Stimulated activated naive CD4-positive, alpha-beta T cell treated with Interleukin-2 at 50 U/mL for 16 hours (primary cell): ENCODE results near the gene SRPK2.

Experiments used
- DNase-seq: peaks from one replicate; lab custom pipeline; 2025; lab: John Stamatoyannopoulos, UW

The SRPK2 gene

DNA sequence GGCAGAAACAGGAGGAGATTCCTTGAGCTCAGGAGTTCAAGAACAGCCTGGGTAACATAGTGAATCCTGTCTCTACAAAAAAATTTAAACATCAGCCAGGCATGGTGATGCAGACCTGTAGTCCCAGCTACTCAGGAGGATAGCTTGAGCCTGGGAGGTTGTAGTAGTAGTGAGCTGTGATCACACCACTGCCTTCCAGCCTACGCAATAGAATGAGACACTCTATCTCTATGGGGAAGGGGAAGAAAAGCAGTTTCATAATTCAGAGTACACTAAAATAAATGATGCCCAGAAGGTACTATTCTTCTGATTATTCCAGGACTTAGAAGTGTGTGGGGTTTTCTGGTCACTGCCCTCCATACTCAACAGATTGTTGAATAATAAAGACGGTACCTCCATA, 197.4 kb downstream of the SRPK2 start:
- no peak for DNase-seq

DNA sequence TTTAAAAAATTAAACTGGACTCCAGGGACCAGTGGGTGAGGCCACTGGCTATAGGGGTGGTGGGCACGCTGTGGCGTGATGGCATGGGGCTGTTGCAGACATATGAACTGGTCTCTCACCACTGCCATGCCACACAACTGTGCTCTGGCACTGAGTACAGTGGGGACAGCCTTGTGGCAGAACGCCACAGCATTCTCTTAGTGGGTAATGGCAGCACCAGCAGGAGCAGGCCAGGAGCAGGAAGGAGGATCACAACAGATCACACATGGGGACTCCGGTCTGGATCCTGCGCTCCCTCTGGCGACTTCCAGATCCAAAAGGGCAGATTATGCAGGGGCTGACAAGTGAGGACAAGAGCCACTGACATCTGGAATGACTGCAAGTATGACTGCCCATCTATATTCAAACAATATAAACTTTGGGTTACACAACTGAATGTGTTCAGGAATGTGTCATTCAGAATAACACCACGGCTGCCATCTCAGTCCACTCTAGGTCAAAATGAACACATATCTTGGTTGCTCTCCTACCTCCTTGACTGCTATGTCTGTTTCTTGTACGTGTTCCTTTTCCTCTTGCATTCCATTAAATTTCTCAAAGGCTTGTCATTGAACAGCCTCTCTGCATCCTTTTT, 198.7 kb downstream of the SRPK2 start:
- DNase-seq: no peak

DNA sequence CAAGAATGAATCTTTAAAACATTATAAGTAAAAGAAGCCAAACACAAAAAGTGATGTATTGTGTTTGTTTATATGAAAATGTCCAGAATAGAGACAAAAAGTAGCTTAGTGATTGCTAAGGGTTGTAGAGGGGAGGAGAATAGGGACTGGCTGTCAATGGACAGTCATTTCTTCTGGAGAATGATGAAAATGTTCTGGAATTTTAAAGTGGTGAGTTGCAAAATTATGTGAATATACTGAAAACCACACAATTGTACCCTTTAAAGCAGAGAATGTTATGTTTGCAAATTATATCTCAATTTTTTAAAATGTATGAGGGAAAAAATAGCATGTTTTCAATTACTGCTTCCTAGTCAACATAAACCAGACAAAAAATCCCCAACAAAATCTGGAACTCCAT, 200.5 kb downstream of the SRPK2 start:
- no peak for DNase-seq

DNA sequence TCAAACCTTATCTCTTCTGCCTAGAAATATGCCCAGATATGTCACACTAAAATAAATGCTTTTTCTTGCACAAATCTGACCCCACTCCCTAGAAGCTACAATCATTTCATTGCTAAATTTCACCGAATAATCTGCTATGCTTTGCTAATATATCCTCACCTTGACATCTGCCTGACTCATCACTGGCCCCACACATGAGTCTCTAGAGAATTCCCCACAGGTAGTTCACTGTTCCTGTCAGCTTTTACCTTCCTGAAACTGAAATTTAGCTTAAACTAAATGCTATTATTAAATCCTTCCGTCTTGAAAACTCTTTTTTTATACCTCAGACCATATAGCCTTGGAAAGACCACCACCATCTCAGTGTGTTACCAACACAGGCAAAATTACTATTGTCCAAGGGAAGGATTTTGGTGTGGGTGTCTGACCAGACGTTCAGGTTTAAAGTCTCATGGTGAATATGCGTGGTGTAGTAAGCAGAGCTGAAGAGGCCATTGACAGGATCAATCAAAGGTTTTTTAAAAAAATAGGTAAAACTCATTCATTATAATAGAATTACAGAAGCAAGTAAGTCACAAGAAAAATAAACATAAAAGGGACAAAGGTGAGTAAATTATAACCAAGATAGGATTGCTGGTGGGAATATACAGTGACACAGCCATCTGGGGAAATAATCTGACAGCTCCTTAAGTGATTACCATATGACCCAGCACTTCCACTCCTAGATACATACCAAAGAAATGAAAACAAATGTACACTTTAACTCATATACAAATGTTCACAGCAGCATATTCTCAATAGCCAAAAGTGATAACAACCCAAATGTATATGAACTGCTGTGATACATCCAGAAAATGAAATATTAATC, 201.2 kb downstream of the SRPK2 start:
- DNase-seq: no peak

DNA sequence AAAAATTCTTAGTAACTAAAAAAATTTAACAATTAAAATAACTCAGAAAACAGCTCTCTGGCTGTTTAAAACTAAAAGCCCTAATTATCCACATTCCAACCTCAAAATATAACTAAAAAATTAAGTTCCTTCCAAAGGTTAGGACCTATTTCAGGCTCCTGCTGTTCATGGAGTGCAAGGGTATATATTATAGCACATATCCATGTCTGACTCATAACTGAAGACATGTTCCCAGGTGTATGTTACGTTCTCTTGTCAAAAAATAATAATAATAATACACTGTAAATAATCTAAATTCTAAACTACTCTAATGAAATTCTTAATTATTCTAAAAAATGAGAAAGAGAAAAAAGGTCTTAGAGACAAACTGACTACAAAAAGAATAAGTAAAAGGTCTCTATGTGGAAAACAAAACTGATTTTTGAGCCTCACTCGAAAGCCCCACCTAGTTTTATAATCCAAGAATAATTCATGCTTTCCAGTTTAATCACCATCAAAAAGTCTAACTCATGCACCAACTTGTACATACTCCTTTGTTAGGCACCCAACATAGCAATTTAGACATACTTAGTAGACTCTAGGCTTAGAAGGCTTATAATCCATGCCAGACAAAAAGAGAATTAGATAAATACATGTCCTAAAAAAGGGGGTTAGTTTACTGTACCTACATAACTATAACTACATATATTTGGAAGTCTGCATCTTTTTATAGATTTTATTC, 203.3 kb downstream of the SRPK2 start:
- no peak for DNase-seq

DNA sequence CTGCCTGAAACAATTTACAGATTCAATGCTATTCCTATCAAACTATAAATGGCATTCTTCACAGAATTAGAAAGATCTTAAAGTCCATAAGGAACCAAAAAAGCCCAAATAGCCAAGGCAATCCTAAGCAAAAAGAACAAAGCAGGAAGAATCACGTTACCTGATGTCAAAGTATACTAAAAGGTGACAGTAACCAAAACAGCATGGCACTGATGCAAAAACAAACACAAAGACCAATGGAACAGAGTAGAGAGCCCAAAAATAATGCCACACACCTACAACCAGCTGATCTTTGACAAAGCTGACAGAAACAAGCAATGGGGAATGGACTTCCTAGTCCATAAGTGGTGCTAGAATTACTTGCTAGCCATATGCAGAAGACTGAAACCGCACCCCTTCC, 208.7 kb downstream of the SRPK2 start:
- DNase-seq: no peak

DNA sequence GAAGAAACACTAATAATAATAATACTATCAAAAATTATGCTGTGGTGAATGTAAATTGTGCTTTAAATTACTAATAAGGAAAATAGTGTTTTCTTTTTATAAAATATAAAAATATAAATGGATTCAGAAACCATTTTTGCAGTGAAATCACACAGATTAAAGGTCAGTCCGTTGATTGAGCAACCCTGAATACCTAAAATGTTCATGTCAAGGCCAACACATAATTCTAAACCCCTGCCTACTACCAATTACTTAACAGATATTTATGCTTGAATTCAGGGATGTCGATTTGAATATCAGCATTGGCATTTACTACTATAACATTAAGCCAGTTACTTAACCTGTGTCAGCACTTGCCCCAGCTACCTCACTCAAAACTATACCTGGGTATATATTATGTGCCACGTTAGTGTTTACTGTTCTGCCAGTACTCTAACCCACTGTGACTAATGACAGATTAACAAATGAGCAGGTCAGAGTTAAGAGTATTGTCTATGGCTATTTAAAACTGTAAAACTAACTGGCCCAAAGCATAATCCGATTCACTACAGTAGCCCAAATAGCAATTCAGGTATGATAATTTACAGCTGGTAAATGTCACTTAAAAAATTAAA, 209.7 kb downstream of the SRPK2 start:
- no peak for DNase-seq

DNA sequence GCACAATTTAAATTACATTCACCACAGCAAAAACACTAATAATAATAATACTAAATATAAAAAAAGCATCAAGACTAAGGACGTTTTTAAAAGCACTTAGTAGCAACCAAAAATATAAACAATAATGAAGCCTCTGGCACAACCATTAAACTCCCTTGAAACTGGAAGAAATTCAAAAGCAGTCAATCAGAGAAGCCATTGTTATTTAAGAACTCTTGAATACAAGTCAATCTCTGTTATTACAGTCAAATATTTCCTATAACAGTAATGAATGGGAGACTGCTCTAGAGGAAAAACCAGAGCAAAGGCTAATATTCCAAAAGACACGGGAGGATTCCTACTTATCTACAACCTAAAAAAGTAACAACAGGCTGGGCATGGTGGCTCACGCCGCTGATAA, 210.5 kb downstream of the SRPK2 start:
- no peak for DNase-seq

DNA sequence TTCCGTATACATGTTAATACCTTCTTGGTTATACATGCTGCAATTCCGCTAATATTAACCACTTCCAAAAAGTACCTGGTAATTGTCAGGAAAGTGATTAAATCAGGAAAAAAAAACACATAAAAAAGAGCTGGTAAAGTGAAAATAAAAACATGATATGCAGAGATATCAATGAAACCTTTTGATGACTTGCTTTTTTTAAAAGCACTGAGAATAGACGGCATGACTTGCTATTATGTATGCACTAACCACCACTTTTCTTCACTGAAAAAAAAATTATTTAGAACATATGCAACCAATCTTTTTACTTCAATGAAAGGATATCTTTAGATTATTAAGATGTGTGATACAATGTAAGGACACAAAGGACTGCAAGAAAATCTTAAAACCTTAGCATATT, 211.7 kb downstream of the SRPK2 start:
- DNase-seq: no peak

DNA sequence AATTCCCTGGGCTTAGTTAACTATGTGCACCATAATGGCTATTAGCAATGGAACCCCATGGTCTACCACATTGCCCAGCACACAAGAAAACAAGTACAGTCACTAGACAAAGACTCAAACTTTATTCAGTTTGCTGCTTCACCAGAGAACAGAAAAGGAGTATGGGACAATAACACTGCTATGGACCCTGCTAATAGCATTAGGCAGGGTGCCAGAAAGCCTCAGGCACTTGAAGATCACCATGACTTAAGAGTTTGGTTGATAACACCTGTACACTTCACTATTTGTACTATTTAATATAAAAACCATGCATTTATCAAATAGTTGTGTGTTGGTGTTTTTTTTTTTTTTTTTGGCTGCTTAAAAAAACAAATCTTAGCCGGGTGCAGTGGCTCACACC, 215.1 kb downstream of the SRPK2 start:
- DNase-seq: no peak

DNA sequence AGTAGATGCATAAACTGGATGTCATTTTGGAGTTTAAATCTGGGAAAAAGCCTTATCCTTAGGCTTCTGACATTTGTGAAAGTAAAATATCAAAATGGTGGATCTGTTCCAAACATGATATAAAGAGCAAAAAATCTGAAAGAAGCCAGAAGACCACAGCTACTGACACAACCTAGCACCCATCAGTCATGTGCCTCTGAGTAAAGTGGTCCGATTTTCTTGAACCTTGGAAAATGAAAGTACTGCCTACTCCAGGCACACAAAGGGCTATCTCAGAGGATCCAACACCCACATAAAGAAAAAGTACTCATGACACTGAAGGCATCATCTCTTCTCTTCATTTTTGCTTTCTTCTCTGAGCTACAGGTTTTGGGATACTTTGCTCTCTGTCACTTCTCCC, 224.0 kb downstream of the SRPK2 start:
- no peak for DNase-seq

DNA sequence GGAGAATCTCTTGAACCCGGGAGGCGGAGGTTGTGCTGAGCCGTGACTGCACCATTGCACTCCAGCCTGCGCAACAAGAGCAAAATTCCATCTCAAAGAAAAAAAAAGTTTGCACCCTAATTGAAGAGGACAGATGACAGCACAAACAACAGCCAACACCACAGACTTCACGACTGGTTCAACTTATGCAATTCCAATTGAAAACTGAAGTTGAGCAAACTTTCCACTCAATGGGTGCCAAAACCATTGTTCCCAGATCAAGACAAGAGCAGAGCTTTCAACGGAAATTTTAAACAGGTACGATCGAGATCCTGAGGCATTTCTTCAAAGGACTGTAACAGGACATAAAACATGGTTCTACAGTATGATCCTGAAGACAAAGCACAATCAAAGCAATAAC, 225.0 kb downstream of the SRPK2 start:
- no peak for DNase-seq

DNA sequence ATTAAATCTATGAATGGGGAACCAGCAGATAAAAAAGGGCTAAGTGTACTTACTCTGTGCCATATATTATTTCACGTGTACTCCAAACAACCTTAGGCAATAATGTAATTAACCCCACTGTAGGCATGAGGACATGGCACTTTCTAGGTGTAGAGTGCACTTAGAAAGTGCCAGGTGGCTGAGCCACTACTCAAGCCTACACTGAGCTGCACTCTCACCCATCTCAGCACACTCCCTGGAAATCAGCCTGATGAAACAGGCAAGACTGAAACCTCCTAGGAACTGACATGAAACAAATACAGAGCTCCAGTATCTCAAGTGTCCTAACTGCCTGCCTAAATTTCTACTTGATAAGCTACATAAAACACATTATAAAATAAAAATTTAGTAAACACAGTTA, 227.4 kb downstream of the SRPK2 start:
- DNase-seq: no peak

DNA sequence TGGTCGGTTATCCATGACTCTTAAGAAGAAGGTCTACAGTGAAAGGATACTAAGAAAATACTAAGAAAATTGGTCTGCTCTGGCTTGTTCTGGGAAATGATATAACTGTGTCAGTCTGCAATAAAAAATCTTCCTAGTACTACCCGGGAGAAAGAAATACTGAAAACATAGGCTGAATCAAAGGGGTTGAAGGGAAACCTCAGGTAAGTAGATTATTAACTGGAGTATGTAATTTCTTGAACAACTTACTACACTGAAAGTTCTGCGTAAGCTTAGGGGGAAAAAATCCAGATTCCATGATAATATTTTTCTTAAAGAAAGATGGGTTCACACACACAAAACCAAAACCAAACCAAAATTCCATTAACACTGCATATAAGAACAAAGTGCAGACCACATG, 231.4 kb downstream of the SRPK2 start:
- DNase-seq: no peak

DNA sequence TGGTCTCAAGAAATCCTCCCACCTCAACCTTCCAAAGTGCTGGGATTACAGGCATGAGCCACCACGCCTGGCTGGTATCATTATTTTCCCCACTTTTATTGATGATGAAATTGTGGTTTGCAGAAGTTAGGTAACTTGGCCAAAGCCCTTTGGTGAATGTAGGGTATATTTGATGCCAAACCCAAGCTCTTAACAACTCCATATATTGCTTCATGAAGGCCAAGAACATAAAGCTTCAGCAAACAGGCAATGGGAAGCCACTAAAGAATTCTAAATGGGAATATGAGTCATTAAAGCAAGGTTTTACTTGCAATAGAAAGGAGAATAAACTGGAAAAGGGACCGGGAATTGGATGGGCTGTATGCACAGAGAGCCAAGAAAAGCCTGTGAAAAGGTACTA, 232.0 kb downstream of the SRPK2 start:
- no peak for DNase-seq

DNA sequence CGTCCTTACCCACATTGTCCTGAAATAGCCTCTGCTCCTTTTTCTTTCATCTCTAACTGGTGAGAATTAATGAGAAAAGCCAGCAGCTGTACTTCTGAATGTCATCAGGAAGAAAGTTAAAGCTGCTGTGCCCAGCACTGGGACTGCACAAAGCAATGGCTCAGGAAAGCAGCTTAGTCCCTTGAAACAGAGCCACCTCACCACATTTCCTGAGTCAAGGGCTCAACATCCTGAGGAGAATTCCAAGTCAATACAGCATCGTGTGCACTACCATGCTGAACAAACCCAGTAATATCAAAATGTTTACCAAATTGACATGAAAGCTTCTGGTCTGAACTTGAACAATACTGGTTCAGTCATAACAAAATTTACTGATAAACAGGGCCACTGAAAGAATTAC, 234.6 kb downstream of the SRPK2 start:
- DNase-seq: no peak

DNA sequence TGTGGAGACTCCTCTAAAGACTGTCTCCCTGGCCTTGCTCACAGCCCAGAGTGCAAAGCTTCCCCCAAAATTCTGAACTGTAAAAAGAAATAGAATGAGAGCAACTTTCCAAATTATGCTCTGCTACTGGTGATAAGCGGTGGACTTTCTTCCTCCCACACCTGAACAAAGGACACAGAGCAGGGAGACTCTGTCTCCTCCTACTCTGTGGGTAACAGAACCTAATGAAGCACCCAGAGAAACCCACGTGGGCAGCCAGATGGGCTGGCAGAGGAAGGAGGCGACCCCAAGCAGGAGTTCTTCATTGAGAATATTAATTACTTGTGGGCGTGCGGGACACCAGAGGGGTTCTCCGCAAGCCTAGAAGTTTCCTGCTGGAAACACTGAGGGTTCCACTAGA, 235.2 kb downstream of the SRPK2 start:
- DNase-seq: no peak

DNA sequence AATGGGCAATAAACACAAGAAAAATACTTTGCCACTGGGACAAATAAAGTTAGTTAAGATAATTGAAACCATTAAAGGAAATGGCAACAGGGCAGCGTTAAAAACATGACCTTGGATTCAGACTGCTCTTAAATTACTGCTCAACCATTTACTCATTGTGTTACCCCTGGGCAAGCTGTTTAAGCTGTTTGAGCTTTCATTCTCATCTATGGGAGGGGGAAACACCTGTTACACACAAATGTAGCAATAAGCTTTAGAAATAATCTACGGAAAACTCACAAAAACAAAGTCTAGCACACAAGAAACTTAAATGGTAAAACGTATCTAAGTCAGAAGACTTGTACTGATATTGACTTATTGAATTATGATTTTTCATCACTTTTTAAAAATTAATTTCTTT, 237.6 kb downstream of the SRPK2 start:
- no peak for DNase-seq

DNA sequence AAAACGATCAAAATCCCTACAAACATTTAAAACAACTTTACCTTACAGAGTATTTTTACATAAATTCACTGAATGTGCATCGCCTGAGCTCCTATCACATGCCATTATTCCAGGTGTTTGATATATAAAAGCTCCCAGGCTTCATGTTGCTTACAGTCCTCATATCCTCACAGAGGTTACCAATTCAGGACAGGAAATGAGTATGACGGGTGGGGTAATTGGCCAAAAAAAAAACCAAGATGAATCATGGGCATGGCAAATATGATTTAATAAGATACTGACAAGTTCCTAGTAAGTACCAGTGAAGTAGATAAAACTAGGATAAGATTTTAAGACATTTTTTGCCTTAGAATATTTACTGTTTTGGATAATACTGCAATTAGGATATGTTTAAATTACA, 238.9 kb downstream of the SRPK2 start:
- DNase-seq: no peak

DNA sequence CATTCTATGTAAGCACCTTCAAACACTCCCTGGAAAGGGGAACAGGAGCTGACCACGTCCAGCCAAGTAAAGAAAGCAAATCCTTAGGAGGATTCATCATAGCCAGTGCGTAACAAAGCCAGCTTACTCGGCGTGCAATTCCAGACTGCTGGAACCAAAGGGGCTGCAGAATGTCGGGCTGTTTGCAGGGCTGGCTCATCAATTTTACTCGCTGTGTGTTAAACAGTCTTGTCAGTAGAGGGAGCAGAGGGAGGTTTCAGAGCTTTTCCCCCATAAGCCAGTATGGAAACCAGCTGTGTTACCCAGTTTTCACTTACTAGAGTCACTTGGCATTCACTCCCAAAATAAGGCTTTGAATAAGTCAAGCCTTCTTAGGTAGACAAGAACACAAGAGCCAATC, 247.7 kb downstream of the SRPK2 start:
- DNase-seq: no peak

DNA sequence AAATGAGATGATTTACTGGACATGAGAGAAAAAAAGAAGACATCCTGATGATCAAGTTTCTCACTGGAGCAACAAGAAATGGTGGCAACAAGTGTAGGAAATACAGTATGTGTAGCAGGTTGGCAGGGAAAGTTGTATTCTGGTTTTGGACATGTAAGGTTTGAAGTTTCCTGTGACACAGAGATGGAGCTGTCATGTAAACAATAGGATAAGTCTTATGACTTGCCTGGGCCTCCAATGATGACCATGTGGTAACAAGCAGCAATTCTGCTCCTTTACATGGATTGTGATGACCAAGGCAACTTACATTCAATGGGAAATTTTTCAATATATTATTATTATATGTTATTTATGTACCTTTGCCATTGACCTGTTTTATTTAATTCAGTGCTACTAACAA, 249.3 kb downstream of the SRPK2 start:
- DNase-seq: no peak

DNA sequence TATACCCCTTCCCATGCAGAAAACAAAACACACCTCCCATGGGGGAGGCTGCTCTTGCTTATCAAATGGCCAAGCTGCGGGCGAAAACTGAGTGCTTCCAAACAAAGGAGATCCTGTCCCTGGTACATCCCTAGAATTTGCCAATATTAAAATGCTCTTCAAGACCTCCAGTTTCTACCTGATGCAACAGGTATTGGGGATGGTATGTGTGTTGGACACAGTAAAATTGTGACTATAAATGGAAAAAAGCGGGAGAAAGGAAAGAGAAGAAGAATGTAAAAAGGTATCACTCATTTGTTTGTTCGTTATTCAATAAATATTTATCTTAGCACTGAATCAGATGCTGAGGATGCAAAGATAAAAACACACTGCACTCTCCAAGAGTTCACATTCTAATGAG, 250.8 kb downstream of the SRPK2 start:
- DNase-seq: no peak

DNA sequence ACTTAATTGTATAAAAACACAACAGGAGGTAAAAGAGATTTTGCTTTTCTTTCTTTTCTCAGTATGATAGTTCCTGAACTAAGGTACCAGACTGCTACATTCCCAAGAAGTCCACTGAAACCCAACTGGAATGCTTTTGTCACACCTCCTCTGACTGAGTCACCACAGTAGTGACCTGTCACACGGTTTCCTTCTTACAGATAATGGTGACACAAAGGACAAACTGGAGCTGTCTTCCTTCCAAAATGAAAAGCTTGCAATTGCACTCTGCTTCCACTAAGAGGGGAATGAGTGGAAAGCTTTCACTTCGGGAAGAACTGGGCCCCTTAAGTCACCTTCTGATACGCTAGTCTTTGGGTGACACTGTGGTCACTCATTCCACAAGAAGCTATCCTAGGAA, 252.5 kb downstream of the SRPK2 start:
- no peak for DNase-seq
